NB4 (cell line): ENCODE measurements around the gene ST6GALNAC2.

ENCODE experiments used
- DNase-seq: peaks from one replicate; pipeline ENCODE4 v3.0.0; 2010; ENCODE audit warnings: low read depth
- H3K4me3 ChIP-seq: one replicate; pipeline ENCODE4 v1.5.1; 2011; ENCODE audit warnings: mild to moderate bottlenecking, low read depth, low read length, moderate library complexity
- CTCF ChIP-seq: IDR thresholded peaks from one replicate; pipeline ENCODE4 v1.5.1; 2012; ENCODE audit warnings: low read depth, low read length
- MAX ChIP-seq: IDR thresholded peaks from 2 replicates; pipeline ENCODE4 v1.6.1; 2011; ENCODE audit warnings: low read depth, low read length
- MYC ChIP-seq: IDR thresholded peaks from 2 replicates; pipeline ENCODE4 v1.6.1; 2011; ENCODE audit warnings: low read depth, low read length
- POLR2A ChIP-seq: IDR thresholded peaks from 2 replicates; pipeline ENCODE4 v1.6.1; 2011; ENCODE audit warnings: mild to moderate bottlenecking; ENCODE audit not compliant: insufficient read length; ENCODE audit errors: extremely low read depth

The ST6GALNAC2 gene

GRCh38 chr17:76558198-76559095, 27.2 kb downstream of the ST6GALNAC2 start:
- no peak for TF ChIP-seq POLR2A
- peak; percentile 51 for TF ChIP-seq CTCF
- H3K4me3 ChIP-seq: peak overlapping the region; percentile 100
- DNase-seq: peak; percentile 56

- DNase-seq: peak; percentile 97
- H3K4me3 ChIP-seq: peak overlapping the region; percentile 100
- TF ChIP-seq MAX (peak; percentile 95), MYC (peak; percentile 99), POLR2A (peak; percentile 85), CTCF (peak; percentile 44)
Observed at GRCh38 chr17:76557368-76558197, 28.1 kb downstream of the ST6GALNAC2 start.

GRCh38 chr17:76556765-76557367, 28.8 kb downstream of the ST6GALNAC2 start:
- no peak for TF ChIP-seq POLR2A
- TF ChIP-seq CTCF: no peak
- 0 out of 2 replicates have a peak, but pooled peaks have one; percentile 32 for TF ChIP-seq MAX
- TF ChIP-seq MYC: no peak
- peak overlapping the region; percentile 100 for H3K4me3 ChIP-seq
- peak; percentile 66 for DNase-seq

GRCh38 chr17:76554131-76554530, 31.5 kb downstream of the ST6GALNAC2 start:
- no peak overlapping the region for H3K4me3 ChIP-seq
- TF ChIP-seq POLR2A (no peak), MAX (no peak), CTCF (no peak), MYC (no peak)
- no peak for DNase-seq

GRCh38 chr17:76553178-76553908, 32.3 kb downstream of the ST6GALNAC2 start:
- H3K4me3 ChIP-seq: no peak overlapping the region
- TF ChIP-seq MAX (no peak), POLR2A (no peak), CTCF (no peak), MYC (no peak)
- no peak for DNase-seq
